ENCODE results near the gene RFPL1.
A peak's percentile ranks its signal among the peaks of the same experiment; 100 is the strongest.

Gene RFPL1

DNA sequence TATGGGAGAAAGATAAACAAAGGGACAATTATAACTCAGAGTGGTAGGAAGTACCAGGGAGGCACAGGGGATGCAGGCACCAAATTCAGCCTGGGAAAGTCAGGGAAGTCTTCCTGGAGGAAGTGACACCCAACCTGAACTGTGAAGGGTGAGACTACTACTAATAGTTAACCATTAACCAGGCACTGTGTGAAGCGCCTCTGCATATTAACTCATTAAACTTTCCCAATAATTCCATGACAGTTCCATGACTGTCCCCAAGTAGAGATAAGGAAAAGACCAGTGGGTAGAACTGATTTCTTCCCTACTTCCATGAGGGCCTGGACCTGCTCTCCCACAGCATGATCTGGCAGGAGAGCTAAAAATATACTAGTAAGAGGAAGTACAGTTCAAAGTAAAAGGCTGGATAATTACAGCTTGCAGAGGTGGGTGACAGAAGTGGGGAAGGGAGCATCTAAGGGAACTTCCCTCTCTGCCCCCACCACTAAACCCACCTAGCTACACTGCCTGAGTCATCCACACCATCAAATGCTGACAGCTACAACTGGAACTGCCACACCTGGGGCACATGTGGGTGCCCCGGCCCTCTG is 45.3 kb upstream of the RFPL1 start:
- no peak overlapping the region for H3K4me3 ChIP-seq (ENCODE audit: low read length, poor library complexity, severe bottlenecking)
- H3F3A ChIP-seq (ENCODE audit: low read depth): no peaks in the 10 kb centered on the region
- no peak for TF ChIP-seq CTCF (conservative IDR thresholded peaks at IDR 0.05; ENCODE audit: low read length)
- TF ChIP-seq EZH2phosphoT487 (IDR thresholded peaks at IDR 0.05; ENCODE audit: borderline replicate concordance): no peak
- no peaks in the 10 kb centered on the region for H3K36me3 ChIP-seq (ENCODE audit: insufficient read depth, low read length)
- H2AFZ ChIP-seq (ENCODE audit: low read length): no peak overlapping the region
- no peaks in the 10 kb centered on the region for H3K27me3 ChIP-seq (ENCODE audit: insufficient read depth, low read length, poor library complexity, severe bottlenecking)
- peaks cover 2% of the 10 kb centered on the region for H4K20me1 ChIP-seq (ENCODE audit: insufficient read depth, low read length, poor library complexity, severe bottlenecking)
- H3K4me1 ChIP-seq (ENCODE audit: insufficient read depth, low read length, poor library complexity, severe bottlenecking): peaks cover 8% of the 10 kb centered on the region
- no peak overlapping the region for H3K4me2 ChIP-seq (ENCODE audit: low read depth, low read length, poor library complexity, severe bottlenecking)
- H3K9me2 ChIP-seq (replicated peaks; ENCODE audit: low read depth, low read length): no peaks in the 10 kb centered on the region
- no peak overlapping the region for H3K9ac ChIP-seq (ENCODE audit: low read depth, low read length, poor library complexity, severe bottlenecking)
- no peaks in the 10 kb centered on the region for H3K9me3 ChIP-seq (ENCODE audit: insufficient read depth, low read depth, low read length)
- peaks cover 2% of the 10 kb centered on the region for H3K79me2 ChIP-seq (ENCODE audit: insufficient read depth, low read length)

- H2AFZ ChIP-seq (ENCODE audit: low read length): peak overlapping the region; percentile 72; the same call in 1 of the 2 replicates
- H3K4me3 ChIP-seq (ENCODE audit: low read length, poor library complexity, severe bottlenecking): no peak overlapping the region
- no peak overlapping the region for H3K9ac ChIP-seq (ENCODE audit: low read depth, low read length, poor library complexity, severe bottlenecking)
- no peaks in the 10 kb centered on the region for H3K36me3 ChIP-seq (ENCODE audit: insufficient read depth, low read length)
- TF ChIP-seq CTCF (conservative IDR thresholded peaks at IDR 0.05; ENCODE audit: low read length) (peak; percentile 93), EZH2phosphoT487 (IDR thresholded peaks at IDR 0.05; ENCODE audit: borderline replicate concordance) (no peak)
- H4K20me1 ChIP-seq (ENCODE audit: insufficient read depth, low read length, poor library complexity, severe bottlenecking): no peaks in the 10 kb centered on the region
- H3K4me2 ChIP-seq (ENCODE audit: low read depth, low read length, poor library complexity, severe bottlenecking): no peak overlapping the region
- H3K27me3 ChIP-seq (ENCODE audit: insufficient read depth, low read length, poor library complexity, severe bottlenecking): no peaks in the 10 kb centered on the region
- H3K9me2 ChIP-seq (replicated peaks; ENCODE audit: low read depth, low read length): no peaks in the 10 kb centered on the region
- no peaks in the 10 kb centered on the region for H3K79me2 ChIP-seq (ENCODE audit: insufficient read depth, low read length)
- no peaks in the 10 kb centered on the region for H3F3A ChIP-seq (ENCODE audit: low read depth)
- H3K4me1 ChIP-seq (ENCODE audit: insufficient read depth, low read length, poor library complexity, severe bottlenecking): peaks cover 2% of the 10 kb centered on the region
- H3K9me3 ChIP-seq (ENCODE audit: insufficient read depth, low read depth, low read length): no peaks in the 10 kb centered on the region
Observed at GRCh38 chr22:29394931-29395581, 43.3 kb upstream of the RFPL1 start.

DNA sequence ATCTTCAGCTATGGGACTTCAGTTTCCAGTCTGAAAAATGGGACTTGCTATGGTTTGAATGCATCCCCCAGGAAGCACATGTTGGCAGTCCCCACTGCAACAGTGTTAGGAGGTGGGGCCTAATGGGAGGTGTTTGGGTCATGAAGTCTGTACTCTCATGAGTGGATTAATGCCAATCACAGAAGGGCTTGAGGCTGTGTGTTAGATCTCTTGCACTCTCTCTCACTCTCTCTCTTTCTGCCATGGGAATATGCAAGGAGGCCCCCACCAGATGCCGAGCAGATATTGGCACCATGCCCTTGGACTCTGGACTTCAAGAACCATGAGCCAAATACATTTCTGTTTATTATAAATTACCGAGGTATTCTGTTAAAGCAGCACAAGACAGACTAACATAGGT is 42.3 kb upstream of the RFPL1 start:
- no peaks in the 10 kb centered on the region for H3K9me3 ChIP-seq (ENCODE audit: insufficient read depth, low read depth, low read length)
- no peak overlapping the region for H3K4me2 ChIP-seq (ENCODE audit: low read depth, low read length, poor library complexity, severe bottlenecking)
- no peak overlapping the region for H3K9ac ChIP-seq (ENCODE audit: low read depth, low read length, poor library complexity, severe bottlenecking)
- H3K9me2 ChIP-seq (replicated peaks; ENCODE audit: low read depth, low read length): no peaks in the 10 kb centered on the region
- no peaks in the 10 kb centered on the region for H3K27me3 ChIP-seq (ENCODE audit: insufficient read depth, low read length, poor library complexity, severe bottlenecking)
- peaks cover 2% of the 10 kb centered on the region for H3K4me1 ChIP-seq (ENCODE audit: insufficient read depth, low read length, poor library complexity, severe bottlenecking)
- TF ChIP-seq CTCF (conservative IDR thresholded peaks at IDR 0.05; ENCODE audit: low read length) (no peak), EZH2phosphoT487 (IDR thresholded peaks at IDR 0.05; ENCODE audit: borderline replicate concordance) (no peak)
- H3K79me2 ChIP-seq (ENCODE audit: insufficient read depth, low read length): no peaks in the 10 kb centered on the region
- H3K36me3 ChIP-seq (ENCODE audit: insufficient read depth, low read length): no peaks in the 10 kb centered on the region
- no peaks in the 10 kb centered on the region for H3F3A ChIP-seq (ENCODE audit: low read depth)
- no peak overlapping the region for H3K4me3 ChIP-seq (ENCODE audit: low read length, poor library complexity, severe bottlenecking)
- no peaks in the 10 kb centered on the region for H4K20me1 ChIP-seq (ENCODE audit: insufficient read depth, low read length, poor library complexity, severe bottlenecking)
- no peak overlapping the region for H2AFZ ChIP-seq (ENCODE audit: low read length)
